K562 (cell line): ENCODE data around the gene SCT. TPM values are rescaled to one million over a fixed set of nuclear protein-coding genes. Genes with fewer than 3 reads are reported as not detected.

Experiments used
- ATAC-seq: fragments of 200-7000 bp; cut with Tn5 transposase; 3 replicates; pipeline ENCODE4 v1.9.1; 2020; ENCODE audit warnings: moderate library complexity
- BruUV-seq: library from RNA; stranded (reverse); fragments of 400-500 nt; replicated peaks from 2 replicates; lab custom pipeline; 2021; lab: Mats Ljungman, UMichigan
- CTCF ChIA-PET: fragments of 300-600 bp; formaldehyde crosslinking; extraction: SDS; loops from one replicate; lab custom pipeline; 2021; ENCODE audit warnings: low intra/inter-chr PET ratio; lab: Yijun Ruan, JAX
- POLR2A ChIA-PET: fragments of 300-600, 350-650 bp; sonication (Branson Sonifier 250); formaldehyde crosslinking; extraction: SDS; loops from one replicate; lab custom pipeline; 2021; ENCODE audit warnings: antibody characterized with exemption, inconsistent platforms; lab: Yijun Ruan, JAX
- DNase-seq, 4 experiments: peaks; one replicate each; pipeline versions ENCODE4 v3.0.0 to v3.0.0-alpha.2; 2011 to 2018; ENCODE audit warnings: low spot score in 3 of 4, mixed read lengths in 3 of 4; ENCODE audit errors: extremely low read depth in 1 of 4
- FAIRE-seq: peaks from 2 replicates; lab custom pipeline; 2011; peaks lifted over from hg19 to GRCh38; lab: Jason Lieb, UNC
- H2AFZ ChIP-seq: 2 replicates; pipeline ENCODE4 v1.6.0; 2011; ENCODE audit warnings: low read depth, low read length, control low read depth, inconsistent platforms
- H3K27ac ChIP-seq: fragments of 200-600 bp; 3 replicates; pipeline ENCODE4 v1.8.0; 2011; ENCODE audit warnings: low read depth, mild to moderate bottlenecking, control low read depth, inconsistent platforms, low read length, moderate library complexity, mixed read lengths; ENCODE audit errors: extremely low read depth
- H3K27me3 ChIP-seq, 2 experiments: fragments of 300-600 bp in 1 of 2; 2 replicates in 1 of 2; 3 replicates in 1 of 2; pipeline versions ENCODE4 v1.6.0 to v1.8.0; 2011; ENCODE audit warnings: inconsistent platforms in 2 of 2, low read length in 2 of 2, mild to moderate bottlenecking in 1 of 2, mixed read lengths in 1 of 2, moderate library complexity in 1 of 2; ENCODE audit not compliant: control insufficient read depth in 2 of 2, insufficient read depth in 2 of 2
- H3K36me3 ChIP-seq: fragments of 300-600 bp; 3 replicates; pipeline ENCODE4 v1.8.0; 2011; ENCODE audit warnings: mild to moderate bottlenecking, low read length, inconsistent platforms; ENCODE audit not compliant: control insufficient read depth, insufficient read depth
- H3K4me1 ChIP-seq, 2 experiments: fragments of 200-600 bp in 1 of 2; replicated peaks in 1 of 2; 2 replicates in 1 of 2; 3 replicates in 1 of 2; pipeline versions ENCODE4 v1.5.1 to v1.8.0; 2011; ENCODE audit warnings: inconsistent platforms in 2 of 2, low read length in 2 of 2, mild to moderate bottlenecking in 1 of 2, mixed read lengths in 1 of 2, moderate library complexity in 1 of 2; ENCODE audit not compliant: control insufficient read depth in 2 of 2, insufficient read depth in 2 of 2
- H3K4me2 ChIP-seq: 2 replicates; pipeline ENCODE4 v1.6.1; 2011; ENCODE audit warnings: low read length, control low read depth, inconsistent platforms, mixed read lengths; ENCODE audit not compliant: insufficient read depth
- H3K4me3 ChIP-seq: fragments of 200-600 bp; sonication (generic), shearing (Covaris generic); 2 replicates; pipeline ENCODE4 v1.5.1; 2016; ENCODE audit warnings: control low read depth, inconsistent platforms
- H3K79me2 ChIP-seq: fragments of 200-600 bp; 3 replicates; pipeline ENCODE4 v1.8.0; 2011; ENCODE audit warnings: low read length, inconsistent platforms; ENCODE audit not compliant: control insufficient read depth, insufficient read depth
- H3K9ac ChIP-seq, 2 experiments: 2 replicates each; pipeline versions ENCODE4 v1.6.0 to v1.6.1; 2011; ENCODE audit warnings: low read depth in 2 of 2, low read length in 2 of 2, control low read depth in 1 of 2, inconsistent platforms in 1 of 2, mild to moderate bottlenecking in 1 of 2, mixed read lengths in 1 of 2; ENCODE audit not compliant: insufficient read depth in 1 of 2
- H3K9me1 ChIP-seq: one replicate; pipeline ENCODE4 v1.6.0; 2011; ENCODE audit warnings: inconsistent platforms, mild to moderate bottlenecking, low read length, moderate library complexity; ENCODE audit not compliant: control insufficient read depth, insufficient read depth
- H3K9me3 ChIP-seq: replicated peaks from 2 replicates; pipeline ENCODE4 v1.5.1; 2011; ENCODE audit warnings: low read depth, low read length, inconsistent platforms; ENCODE audit not compliant: control insufficient read depth, insufficient read depth
- H4K20me1 ChIP-seq: replicated peaks from 2 replicates; pipeline ENCODE4 v1.6.1; 2011; ENCODE audit warnings: low read length, inconsistent platforms, mixed read lengths; ENCODE audit not compliant: control insufficient read depth, insufficient read depth
- CREB1 ChIP-seq, 2 experiments: sonication (generic) in 1 of 2; formaldehyde crosslinking in 1 of 2; IDR thresholded peaks; 2 replicates each; pipeline versions ENCODE4 v1.6.1 to v1.8.0; 2012 to 2022; ENCODE audit warnings: inconsistent platforms in 1 of 2, mild to moderate bottlenecking in 1 of 2, missing genetic modification reagents in 1 of 2, moderate library complexity in 1 of 2
- GATAD2A ChIP-seq: fragments of 450-650 bp; IDR thresholded peaks from 2 replicates; pipeline ENCODE4 v1.6.1; 2017
- POLR2G ChIP-seq: fragments of 200-400 bp; formaldehyde crosslinking; IDR thresholded peaks from 2 replicates; pipeline ENCODE4 v1.6.1; 2017; ENCODE audit warnings: low read depth, mild to moderate bottlenecking, antibody characterized with exemption, low read length, moderate library complexity
- ZBTB8A ChIP-seq: fragments of 450-650 bp; IDR thresholded peaks from 2 replicates; pipeline ENCODE4 v1.6.1; 2018; ENCODE audit warnings: mild to moderate bottlenecking, moderate library complexity; ENCODE audit not compliant: partially characterized antibody
- WGBS: fragments of 100-300 bp; shearing (Covaris generic); methylation state at CpG from one replicate; pipeline ENCODE4 v1.1.6; 2016; ENCODE audit warnings: low coverage, mixed read lengths; ENCODE audit not compliant: insufficient coverage; ENCODE audit errors: missing lambda C conversion rate; 5-methylcytosine and 5-hydroxymethylcytosine counted together
- in situ Hi-C: fragments of 300-500 bp; cut with MboI; formaldehyde crosslinking; loops from 4 replicates; pipeline ENCODE4 v1.15.0; 2018; ENCODE audit warnings: inconsistent platforms, mixed read lengths
- intact Hi-C: fragments of 100-400 bp; cut with micrococcal nuclease; formaldehyde crosslinking; loops from 2 replicates; pipeline ENCODE4 v1.14.2; 2022
- polyA plus RNA-seq, 8 experiments: library from polyadenylated mRNA; depleted of rRNA in 4 of 8; stranded (reverse) in 5 of 8; unstranded in 3 of 8; fragments of >200 nt; fragmentation: Nextera tagmentation in 2 of 8; fragmentation: Illumina TruSeq in 1 of 8; extraction: Ambion mirVana in 2 of 8; extraction: Trizol in 1 of 8; gene quantifications; 2 replicates each; pipeline versions ENCODE4 v1.2.1 to v1.2.3, GENCODE V29; 2011 to 2014; ENCODE audit warnings: inconsistent platforms in 1 of 8, missing spikeins in 1 of 8
- total RNA-seq, 7 experiments: library from RNA; depleted of rRNA in 6 of 7; stranded (reverse); fragments of >200 nt in 6 of 7; fragmentation: Illumina TruSeq in 2 of 7; extraction: Trizol in 2 of 7; gene quantifications; 2 replicates each; pipeline versions ENCODE4 v1.2.1 to v1.2.3, GENCODE V29; 2011 to 2021; ENCODE audit warnings: low replicate concordance in 1 of 7
- TF ChIP-seq, protein P1 (sequence below): sonication (generic); formaldehyde crosslinking; IDR thresholded peaks from 2 replicates; pipeline ENCODE4 v1.8.1; 2023; ENCODE audit warnings: mild to moderate bottlenecking, missing genetic modification reagents

Gene SCT
- total and polyA plus RNA-seq, 9 of the 15 experiments (the other 6 are each of a cell fraction or from before 2014, with no cell fraction given), result not detected

DNA sequence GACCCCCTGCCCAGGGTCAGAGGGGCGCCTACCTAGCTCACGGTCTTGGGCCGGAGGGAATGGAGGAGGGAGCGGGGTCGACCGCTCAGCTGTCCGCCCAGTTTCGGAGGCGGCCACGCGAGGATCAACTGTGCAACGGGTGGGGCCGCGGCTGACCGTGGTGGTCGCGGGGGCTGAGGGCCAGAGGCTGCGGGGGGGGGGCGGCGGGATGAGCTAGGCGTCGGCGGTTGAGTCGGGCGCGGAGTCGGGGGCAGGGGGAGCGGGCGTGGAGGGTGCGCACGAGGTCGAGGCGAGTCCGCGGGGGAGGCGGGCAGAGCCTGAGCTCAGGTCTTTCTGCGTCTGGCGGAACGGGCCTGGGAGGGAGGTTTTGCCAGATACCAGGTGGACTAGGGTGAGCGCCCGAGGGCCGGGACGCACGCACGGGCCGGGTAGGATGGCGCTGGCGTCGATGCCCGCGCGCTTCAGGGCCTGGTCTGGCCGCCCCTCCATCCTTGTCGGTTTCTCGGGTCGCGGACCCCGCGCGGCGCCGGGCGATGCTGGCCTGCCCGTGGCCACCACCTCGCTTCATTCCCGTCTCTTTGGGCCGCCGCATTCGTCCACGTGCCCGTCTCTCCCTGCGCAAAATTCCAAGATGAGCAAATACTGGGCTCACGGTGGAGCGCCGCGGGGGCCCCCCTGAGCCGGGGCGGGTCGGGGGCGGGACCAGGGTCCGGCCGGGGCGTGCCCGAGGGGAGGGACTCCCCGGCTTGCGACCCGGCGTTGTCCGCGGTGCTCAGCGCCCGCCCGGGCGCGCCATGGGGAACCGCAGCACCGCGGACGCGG, 9.7 kb upstream of the SCT start, which contains the start of gene DRD4:
Gene DRD4, plus strand, starts transcription at position 759 of the 822 bp plus-strand sequence. Its CDS starts 36 bp downstream, at position 795.
- Histone ChIP-seq H3K9ac (no peak within 1 kb of the TSS; a peak in 1 of 4 replicates), H3K4me2 (no peak within 1 kb of the TSS), H3K9me3 (no peaks in the 10 kb centered on the region), H3K4me3 (no peak within 1 kb of the TSS), H3K79me2 (peaks cover 2% of the 10 kb centered on the region; the same call in 1 of the 3 replicates), H3K27ac (no peak within 1 kb of the TSS), H3K4me1 (peaks cover 0 to 17% of the 10 kb centered on the region in 2 experiments; a peak in 2 of 5 replicates), H3K27me3 (no peaks in the 10 kb centered on the region)
- intact Hi-C loops, result no loop called here
- CTCF ChIA-PET, result no interaction called here
- no peak for FAIRE-seq
- 96% methylated on average over 18 of the region's 100 CpGs for WGBS
- no TSS peak for BruUV-seq
- TF ChIP-seq, protein P1, sequence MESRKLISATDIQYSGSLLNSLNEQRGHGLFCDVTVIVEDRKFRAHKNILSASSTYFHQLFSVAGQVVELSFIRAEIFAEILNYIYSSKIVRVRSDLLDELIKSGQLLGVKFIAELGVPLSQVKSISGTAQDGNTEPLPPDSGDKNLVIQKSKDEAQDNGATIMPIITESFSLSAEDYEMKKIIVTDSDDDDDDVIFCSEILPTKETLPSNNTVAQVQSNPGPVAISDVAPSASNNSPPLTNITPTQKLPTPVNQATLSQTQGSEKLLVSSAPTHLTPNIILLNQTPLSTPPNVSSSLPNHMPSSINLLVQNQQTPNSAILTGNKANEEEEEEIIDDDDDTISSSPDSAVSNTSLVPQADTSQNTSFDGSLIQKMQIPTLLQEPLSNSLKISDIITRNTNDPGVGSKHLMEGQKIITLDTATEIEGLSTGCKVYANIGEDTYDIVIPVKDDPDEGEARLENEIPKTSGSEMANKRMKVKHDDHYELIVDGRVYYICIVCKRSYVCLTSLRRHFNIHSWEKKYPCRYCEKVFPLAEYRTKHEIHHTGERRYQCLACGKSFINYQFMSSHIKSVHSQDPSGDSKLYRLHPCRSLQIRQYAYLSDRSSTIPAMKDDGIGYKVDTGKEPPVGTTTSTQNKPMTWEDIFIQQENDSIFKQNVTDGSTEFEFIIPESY, result peak; percentile 68
- TF ChIP-seq CREB1 (IDR thresholded peaks at IDR 0.05) (no peak), CREB1 (CRISPR knock-in tag; IDR thresholded peaks at IDR 0.05) (no peak), ZBTB8A (no peak), GATAD2A (no peak), POLR2G (peak; percentile 38; the same call in 1 of the 2 replicates)
- TF ChIP-seq, all 486 proteins: peak for 2
- Histone ChIP-seq H3K36me3 (peaks cover 37% of the 10 kb centered on the region; the same call in 2 of the 3 replicates), H3K9me1 (no peaks in the 10 kb centered on the region), H2AFZ (no peak within 1 kb of the TSS), H4K20me1 (no peaks in the 10 kb centered on the region)
- in situ Hi-C loops, result no loop called here
- DNase-seq (no peak), ATAC-seq (no peak)
- POLR2A ChIA-PET, result no interaction called here
